OCI-LY3 (cell line): ENCODE data around the gene CEBPE.

ENCODE experiments used
- CTCF ChIP-seq: fragments of 200-600, 300-600 bp; sonication (generic); IDR thresholded peaks from 2 replicates; pipeline ENCODE4 v1.5.1; 2014; ENCODE audit warnings: antibody characterized with exemption, low read length, low read depth
- EZH2phosphoT487 ChIP-seq: fragments of 200-600 bp; shearing (Covaris generic); IDR thresholded peaks from 2 replicates; pipeline ENCODE4 v1.6.1; 2018; ENCODE audit warnings: antibody characterized with exemption, mixed run types, low read depth

- TF ChIP-seq CTCF: no peak
- no peak for TF ChIP-seq EZH2phosphoT487
Measured at GRCh38 chr14:23168246-23168645, 49.2 kb upstream of the CEBPE start.
